ENCODE data around the gene ZDHHC14.
"Not testable (repeated sequence)": the region's sequence is repeated elsewhere in the genome, so short reads cannot be mapped to it uniquely, and the experiment has no call there.

DNA sequence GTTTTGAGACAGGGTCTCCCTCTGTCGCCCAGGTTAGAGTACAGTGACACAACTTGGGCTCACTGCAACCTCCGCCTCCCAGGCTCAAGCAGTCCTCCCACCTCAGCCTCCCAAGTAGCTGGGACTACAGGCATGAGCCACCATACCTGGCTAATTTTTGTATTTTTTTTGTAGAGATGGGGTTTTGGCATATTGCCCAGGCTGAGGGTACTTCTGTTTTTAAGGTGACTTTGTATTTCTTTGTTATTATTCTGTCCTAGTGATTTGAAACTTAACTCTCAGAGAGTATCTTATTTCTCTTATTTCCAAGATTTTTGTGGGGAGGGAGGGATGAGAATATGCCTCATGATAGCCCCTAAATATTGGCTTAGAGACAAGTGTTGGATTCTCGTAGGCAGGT is 43.7 kb upstream of the ZDHHC14 start:
- TF ChIP-seq, protein P1, sequence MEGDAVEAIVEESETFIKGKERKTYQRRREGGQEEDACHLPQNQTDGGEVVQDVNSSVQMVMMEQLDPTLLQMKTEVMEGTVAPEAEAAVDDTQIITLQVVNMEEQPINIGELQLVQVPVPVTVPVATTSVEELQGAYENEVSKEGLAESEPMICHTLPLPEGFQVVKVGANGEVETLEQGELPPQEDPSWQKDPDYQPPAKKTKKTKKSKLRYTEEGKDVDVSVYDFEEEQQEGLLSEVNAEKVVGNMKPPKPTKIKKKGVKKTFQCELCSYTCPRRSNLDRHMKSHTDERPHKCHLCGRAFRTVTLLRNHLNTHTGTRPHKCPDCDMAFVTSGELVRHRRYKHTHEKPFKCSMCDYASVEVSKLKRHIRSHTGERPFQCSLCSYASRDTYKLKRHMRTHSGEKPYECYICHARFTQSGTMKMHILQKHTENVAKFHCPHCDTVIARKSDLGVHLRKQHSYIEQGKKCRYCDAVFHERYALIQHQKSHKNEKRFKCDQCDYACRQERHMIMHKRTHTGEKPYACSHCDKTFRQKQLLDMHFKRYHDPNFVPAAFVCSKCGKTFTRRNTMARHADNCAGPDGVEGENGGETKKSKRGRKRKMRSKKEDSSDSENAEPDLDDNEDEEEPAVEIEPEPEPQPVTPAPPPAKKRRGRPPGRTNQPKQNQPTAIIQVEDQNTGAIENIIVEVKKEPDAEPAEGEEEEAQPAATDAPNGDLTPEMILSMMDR (IDR thresholded peaks at IDR 0.05): not testable (repeated sequence)
- TF ChIP-seq EP300, POLR2A (IDR thresholded peaks at IDR 0.05): not testable (repeated sequence)

All from ovary (tissue), 3 donors.